GM12878 (cell line): Measurements from ENCODE around the gene IFI30. TPM values are rescaled to one million over a fixed set of nuclear protein-coding genes. Genes with fewer than 3 reads are reported as not detected.

Experiments used
- ATAC-seq: fragments of 200-7000 bp; cut with Tn5 transposase; 3 replicates; pipeline ENCODE4 v1.9.1; 2020; ENCODE audit warnings: mild to moderate bottlenecking, moderate library complexity
- BruUV-seq: library from RNA; stranded (reverse); fragments of 400-500 nt; replicated peaks from 2 replicates; lab custom pipeline; 2021; lab: Mats Ljungman, UMichigan
- CTCF ChIA-PET: fragments of 300-600 bp; sonication (Branson Sonifier 250); formaldehyde crosslinking; extraction: SDS; loops from one replicate; lab custom pipeline; 2021; ENCODE audit warnings: inconsistent platforms; lab: Yijun Ruan, JAX
- POLR2A ChIA-PET: fragments of 350-600 bp; formaldehyde crosslinking; extraction: SDS; loops from one replicate; lab custom pipeline; 2021; ENCODE audit warnings: inconsistent platforms; lab: Charles Lee
- RAD21 ChIA-PET: fragments of 300-600 bp; sonication (Branson Sonifier 250); formaldehyde crosslinking; loops from one replicate; lab custom pipeline; 2023; ENCODE audit warnings: antibody characterized with exemption; ENCODE audit not compliant: unreplicated experiment; lab: Charles Lee
- SMC1A ChIA-PET: fragments of 300-600 bp; sonication (Branson Sonifier 250); formaldehyde crosslinking; loops from one replicate; lab custom pipeline; 2023; ENCODE audit not compliant: unreplicated experiment, uncharacterized antibody; lab: Charles Lee
- DNase-seq: peaks from one replicate; pipeline ENCODE4 v3.0.0-alpha.2; 2011; ENCODE audit warnings: low read depth, low spot score
- FAIRE-seq: peaks from 3 replicates; lab custom pipeline; 2011; peaks lifted over from hg19 to GRCh38; lab: Jason Lieb, UNC
- H2AFZ ChIP-seq: 2 replicates; pipeline ENCODE4 v1.6.0; 2011; ENCODE audit warnings: low read depth, low read length, control low read depth; ENCODE audit not compliant: control insufficient read depth
- H3K27ac ChIP-seq: 2 replicates; pipeline ENCODE4 v1.5.1; 2011; ENCODE audit warnings: control low read depth; ENCODE audit not compliant: control insufficient read depth, insufficient read depth
- H3K27me3 ChIP-seq, 2 experiments: replicated peaks in 1 of 2; 2 replicates each; pipeline versions ENCODE4 v1.6.0 to v1.6.1; 2011; ENCODE audit warnings: low read length in 1 of 2; ENCODE audit not compliant: control insufficient read depth in 2 of 2, insufficient read depth in 2 of 2
- H3K36me3 ChIP-seq, 2 experiments: 2 replicates each; pipeline ENCODE4 v1.5.1; 2011; ENCODE audit warnings: low read length in 1 of 2; ENCODE audit not compliant: control insufficient read depth in 2 of 2, insufficient read depth in 2 of 2
- H3K4me1 ChIP-seq: 2 replicates; pipeline ENCODE4 v1.6.1; 2011; ENCODE audit warnings: mild to moderate bottlenecking, low read length, moderate library complexity, mixed read lengths; ENCODE audit not compliant: control insufficient read depth, insufficient read depth
- H3K4me2 ChIP-seq: 2 replicates; pipeline ENCODE4 v1.6.0; 2011; ENCODE audit warnings: control low read depth; ENCODE audit not compliant: control insufficient read depth, insufficient read depth
- H3K4me3 ChIP-seq: fragments of 200-600 bp; sonication (generic); 2 replicates; pipeline ENCODE4 v1.5.1; 2016
- H3K79me2 ChIP-seq: 2 replicates; pipeline ENCODE4 v1.6.0; 2011; ENCODE audit warnings: low read length; ENCODE audit not compliant: control insufficient read depth, insufficient read depth
- H3K9ac ChIP-seq: 2 replicates; pipeline ENCODE4 v1.8.0; 2011; ENCODE audit warnings: low read length, control low read depth, mixed read lengths; ENCODE audit not compliant: control insufficient read depth, insufficient read depth
- H3K9me3 ChIP-seq: replicated peaks from 3 replicates; pipeline ENCODE4 v1.5.1; 2011; ENCODE audit warnings: mild to moderate bottlenecking, low read length; ENCODE audit not compliant: control insufficient read depth, insufficient read depth
- H4K20me1 ChIP-seq: 2 replicates; pipeline ENCODE4 v1.6.0; 2011; ENCODE audit not compliant: control insufficient read depth, insufficient read depth
- ATF2 ChIP-seq: IDR thresholded peaks from 2 replicates; pipeline ENCODE4 v1.6.1; 2012; ENCODE audit warnings: low read length, inconsistent platforms
- FOXK2 ChIP-seq: fragments of 450-650 bp; IDR thresholded peaks from 2 replicates; pipeline ENCODE4 v1.6.1; 2017; ENCODE audit warnings: mild to moderate bottlenecking, moderate library complexity
- MLLT1 ChIP-seq: fragments of 450-650 bp; IDR thresholded peaks from 2 replicates; pipeline ENCODE4 v1.6.1; 2016; ENCODE audit warnings: mild to moderate bottlenecking
- NRF1 ChIP-seq: conservative IDR thresholded peaks from 2 replicates; pipeline ENCODE4 v1.6.1; 2011; ENCODE audit warnings: mild to moderate bottlenecking, low read depth, low read length, improper control_type of control experiment
- PAX8 ChIP-seq: fragments of 450-650 bp; IDR thresholded peaks from 2 replicates; pipeline ENCODE4 v1.6.1; 2017; ENCODE audit warnings: mild to moderate bottlenecking, moderate library complexity
- RAD21 ChIP-seq: IDR thresholded peaks from 2 replicates; pipeline ENCODE4 v1.6.1; 2011; ENCODE audit warnings: mild to moderate bottlenecking, low read depth, low read length, moderate library complexity; ENCODE audit not compliant: insufficient read depth
- SPI1 ChIP-seq: IDR thresholded peaks from 2 replicates; pipeline ENCODE4 v1.6.1; 2011; ENCODE audit warnings: low read depth, mild to moderate bottlenecking, low read length, moderate library complexity, borderline replicate concordance; ENCODE audit not compliant: insufficient read depth
- WGBS: methylation state at CpG from one replicate; pipeline ENCODE4 v1.1.6; 2016; ENCODE audit warnings: low lambda C conversion rate; ENCODE audit not compliant: insufficient replicate concordance, insufficient coverage; ENCODE audit errors: missing lambda C conversion rate; 5-methylcytosine and 5-hydroxymethylcytosine counted together
- in situ Hi-C: fragments of 300-500 bp; cut with MboI; formaldehyde crosslinking; loops from 9 replicates; pipeline ENCODE4 v1.14.3; 2018; ENCODE audit warnings: mixed read lengths
- intact Hi-C: fragments of 100-400 bp; cut with micrococcal nuclease; formaldehyde crosslinking; loops from one replicate; pipeline ENCODE4 v1.14.2; 2022; ENCODE audit not compliant: unreplicated experiment
- polyA plus RNA-seq, 11 experiments: library from polyadenylated mRNA; depleted of rRNA in 4 of 11; unstranded in 6 of 11; stranded (reverse) in 5 of 11; fragments of >200 nt; fragmentation: Nextera tagmentation in 4 of 11; fragmentation: Illumina TruSeq in 1 of 11; extraction: Ambion mirVana in 4 of 11; extraction: Trizol in 1 of 11; gene quantifications; 1 replicate in 1 of 11; 2 replicates in 10 of 11; pipeline versions ENCODE4 v1.2.1 to v1.2.3, GENCODE V29; 2011 to 2016; ENCODE audit warnings: inconsistent platforms in 2 of 11, missing spikeins in 2 of 11, low read depth in 1 of 11
- total RNA-seq, 4 experiments: library from RNA; depleted of rRNA in 3 of 4; stranded (reverse); fragments of >200 nt in 3 of 4; fragmentation: Illumina TruSeq in 1 of 4; extraction: Trizol in 1 of 4; gene quantifications; 2 replicates each; pipeline versions ENCODE4 v1.2.1 to v1.2.3, GENCODE V29; 2013 to 2021

The IFI30 gene
- total and polyA plus RNA-seq, 10 of the 15 experiments (the other 5 are each of a cell fraction or from before 2014, with no cell fraction given) = 221 to 1,112 (median 451) TPM

- no peak for TF ChIP-seq MLLT1
- TF ChIP-seq NRF1 = no peak
Observed at GRCh38 chr19:18147396-18147795, 26.2 kb upstream of the IFI30 start (continued).

- no peak for ATAC-seq
- 92% methylated on average over 16 of the region's 16 CpGs for WGBS
- DNase-seq = no peak
- intact Hi-C loops = no loop called here
- H4K20me1 ChIP-seq = no peaks in the 10 kb centered on the region
- TF ChIP-seq RAD21 (no peak), ATF2 (no peak), SPI1 (no peak), MLLT1 (no peak), PAX8 (no peak), FOXK2 (no peak)
- H3K36me3 ChIP-seq = peaks cover 13 to 14% of the 10 kb centered on the region in 2 experiments; a peak in 3 of 4 replicates
- no peak overlapping the region for H3K9ac ChIP-seq
- no TSS peak for BruUV-seq
- H3K4me2 ChIP-seq = no peak overlapping the region
- no peaks in the 10 kb centered on the region for H3K27me3 ChIP-seq
- no peak overlapping the region for H2AFZ ChIP-seq
- no peaks in the 10 kb centered on the region for H3K9me3 ChIP-seq
- RAD21 ChIA-PET = no interaction called here
- peaks cover 11% of the 10 kb centered on the region for H3K79me2 ChIP-seq
- no peak for FAIRE-seq
- POLR2A ChIA-PET = interaction anchor here (0.6 to 1.2 kb wide), 2 partner anchors 12 to 31 kb away, joined by 4 read pairs; no protein-coding TSS in a partner anchor
- in situ Hi-C loops = no loop called here
- CTCF ChIA-PET = interaction anchor here (1.1 kb wide), 1 partner anchor 36 kb away, joined by 3 read pairs; no protein-coding TSS in a partner anchor
- peaks cover 15% of the 10 kb centered on the region for H3K4me1 ChIP-seq
- SMC1A ChIA-PET = no interaction called here
- H3K27ac ChIP-seq = no peak overlapping the region
- H3K4me3 ChIP-seq = no peak overlapping the region
Observed at GRCh38 chr19:18149596-18149975, 24.0 kb upstream of the IFI30 start.
